ENCODE measurements around the gene ARL17A. TPM values are rescaled to one million over a fixed set of nuclear protein-coding genes. Genes with fewer than 3 reads are reported as not detected.
"Not testable (repeated sequence)": the region's sequence is repeated elsewhere in the genome, so short reads cannot be mapped to it uniquely, and the experiment has no call there.

The ARL17A gene
- total RNA-seq, 5 donors from 2014 or later (not counting 1 experiment from before 2014, with no cell fraction given) = 15.9 to 63.3 (median 39.6) TPM

DNA sequence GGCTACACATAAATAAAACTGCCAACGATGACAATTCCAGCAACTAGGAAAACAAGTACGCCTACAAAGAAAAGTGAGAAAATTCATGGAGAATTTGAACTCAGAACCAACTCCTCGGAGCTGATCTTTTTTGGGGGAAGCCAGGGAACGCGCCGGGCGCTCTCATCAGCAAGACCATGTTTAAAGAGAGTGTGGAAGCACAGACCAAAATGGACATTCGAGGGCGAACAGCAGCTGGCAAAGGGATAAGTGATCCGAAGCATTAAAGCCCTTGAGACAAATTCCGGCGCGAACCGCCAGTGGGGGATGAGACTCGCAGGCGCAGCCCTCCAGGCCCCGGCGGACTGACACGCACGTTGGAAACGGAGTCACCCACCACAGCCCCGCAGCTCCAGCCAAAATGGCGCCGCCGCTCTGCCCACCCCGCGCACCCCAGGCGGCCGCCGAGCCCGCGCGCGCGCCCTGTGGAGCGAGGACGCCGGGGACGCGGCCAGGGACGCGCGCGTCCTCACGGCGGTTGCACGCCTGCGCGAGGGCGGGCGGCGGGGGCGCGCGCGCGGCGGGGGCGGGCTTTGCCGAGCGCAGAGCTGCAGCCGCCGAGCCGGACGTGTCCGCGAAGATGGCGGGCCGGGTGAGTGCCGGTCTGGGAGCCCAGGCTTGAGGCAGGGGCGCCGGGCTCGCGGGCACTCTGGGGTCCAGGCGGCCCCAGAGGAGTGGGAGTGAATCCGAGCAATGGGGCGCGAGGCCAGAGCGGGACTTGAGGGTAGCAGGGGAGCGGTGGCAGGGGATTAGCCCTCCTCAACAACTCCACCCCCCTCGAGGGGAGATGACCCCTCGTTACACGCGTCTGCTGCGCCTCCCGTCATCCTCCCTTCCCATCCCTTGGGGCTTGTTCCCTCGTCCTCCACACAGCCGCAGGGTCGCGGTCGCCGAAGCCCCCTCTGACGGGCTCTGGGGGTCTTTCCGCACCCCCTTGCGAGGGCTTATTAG, 11.0 kb upstream of the ARL17A start, which contains the start of gene NSF:
Gene NSF, plus strand, starts transcription at position 513 of the 990 bp plus-strand sequence. Its CDS starts 107 bp downstream, at position 620.
- H3K27ac ChIP-seq (ENCODE audit: low read length); H3K4me3 ChIP-seq (ENCODE audit: control insufficient read depth in 1 of 2, extremely low read depth in 1 of 2, low read length in 1 of 2); H3K4me1 ChIP-seq (ENCODE audit: control insufficient read depth in 1 of 2, extremely low read depth in 1 of 2, insufficient read depth in 2 of 2, low read length in 2 of 2); H3K4me1 Mint-ChIP-seq; CTCF ChIA-PET; H3K9me3 Mint-ChIP-seq; H3K36me3 Mint-ChIP-seq; H3K4me3 Mint-ChIP-seq; H3K9me3 ChIP-seq; POLR2A ChIA-PET; H3K27ac Mint-ChIP-seq; DNase-seq; H3K36me3 ChIP-seq (ENCODE audit: control insufficient read depth in 2 of 2, extremely low read depth in 1 of 2, insufficient read depth in 1 of 2, low read length in 1 of 2); H3K27me3 ChIP-seq (replicated peaks in 1 of 2; ENCODE audit: control insufficient read depth in 2 of 2, extremely low read depth in 1 of 2, insufficient read depth in 2 of 2, low read length in 1 of 2); H3K27me3 Mint-ChIP-seq: not testable (repeated sequence)
- peak; percentile 90 to 94 (median 92) for ATAC-seq (replicated peaks in 1 of 4)
- no CpG with 5 or more reads among the region's 95 CpGs for WGBS (ENCODE audit: insufficient coverage)

DNA sequence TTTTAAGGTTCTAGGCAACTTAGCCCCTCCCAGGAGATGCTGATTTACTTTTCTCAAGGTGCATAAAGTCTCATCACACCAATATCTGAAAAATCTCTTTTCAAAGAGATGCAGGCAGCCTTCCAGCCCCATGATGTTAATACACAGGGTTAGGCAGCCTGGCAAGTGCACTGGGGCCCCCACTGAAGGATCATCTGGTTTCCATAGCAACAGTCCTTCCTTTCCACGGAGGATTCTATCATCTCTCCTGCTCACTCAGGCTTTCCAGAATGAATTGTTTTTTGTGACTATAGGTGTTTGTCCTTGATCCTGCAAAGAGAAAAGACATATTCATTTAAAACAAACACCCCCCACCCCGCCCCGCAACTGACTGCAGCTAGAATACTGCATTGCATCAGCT, 6.0 kb upstream of the ARL17A start:
- WGBS (ENCODE audit: insufficient coverage) = no CpG with 5 or more reads among the region's 3 CpGs
- H3K4me1 ChIP-seq (ENCODE audit: control insufficient read depth in 1 of 2, extremely low read depth in 1 of 2, insufficient read depth in 2 of 2, low read length in 2 of 2); H3K27ac ChIP-seq (ENCODE audit: low read length); CTCF ChIA-PET; H3K27me3 Mint-ChIP-seq; ATAC-seq (replicated peaks in 1 of 4); H3K27ac Mint-ChIP-seq; H3K36me3 Mint-ChIP-seq; H3K27me3 ChIP-seq (replicated peaks in 1 of 2; ENCODE audit: control insufficient read depth in 2 of 2, extremely low read depth in 1 of 2, insufficient read depth in 2 of 2, low read length in 1 of 2); H3K9me3 ChIP-seq; H3K9me3 Mint-ChIP-seq; POLR2A ChIA-PET; H3K4me3 ChIP-seq (ENCODE audit: control insufficient read depth in 1 of 2, extremely low read depth in 1 of 2, low read length in 1 of 2); H3K4me3 Mint-ChIP-seq; H3K4me1 Mint-ChIP-seq; H3K36me3 ChIP-seq (ENCODE audit: control insufficient read depth in 2 of 2, extremely low read depth in 1 of 2, insufficient read depth in 1 of 2, low read length in 1 of 2); DNase-seq: not testable (repeated sequence)

DNA sequence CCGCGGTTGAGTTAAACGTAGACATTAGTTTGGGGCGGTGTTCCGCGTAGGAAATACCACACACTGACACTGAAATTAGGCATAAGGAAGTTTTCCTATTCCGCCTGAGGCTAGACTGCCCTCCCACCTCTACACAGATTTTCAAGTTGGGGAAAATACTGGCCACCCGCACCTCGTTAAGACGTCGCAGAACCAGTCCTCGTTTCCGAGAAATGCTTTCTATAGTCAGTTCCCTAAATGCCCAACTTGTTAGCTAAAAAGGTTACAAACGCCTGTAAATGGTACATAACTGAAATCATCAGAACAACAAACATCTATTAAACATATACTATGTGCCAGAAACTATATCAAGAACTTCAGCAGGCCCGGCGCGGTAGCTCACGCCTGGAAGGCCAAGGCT, 591 bp upstream of the ARL17A start:
- peak overlapping the region in 1 of 2 donors; percentile 23 for H3K4me3 ChIP-seq (ENCODE audit: control insufficient read depth in 1 of 2, extremely low read depth in 1 of 2, low read length in 1 of 2)
- H3K27me3 Mint-ChIP-seq; H3K36me3 Mint-ChIP-seq; H3K9me3 Mint-ChIP-seq; DNase-seq; H3K4me1 ChIP-seq (ENCODE audit: control insufficient read depth in 1 of 2, extremely low read depth in 1 of 2, insufficient read depth in 2 of 2, low read length in 2 of 2); H3K36me3 ChIP-seq (ENCODE audit: control insufficient read depth in 2 of 2, extremely low read depth in 1 of 2, insufficient read depth in 1 of 2, low read length in 1 of 2); ATAC-seq (replicated peaks in 1 of 4); CTCF ChIA-PET; POLR2A ChIA-PET; H3K27ac ChIP-seq (ENCODE audit: low read length); H3K4me1 Mint-ChIP-seq; H3K27ac Mint-ChIP-seq; H3K9me3 ChIP-seq; H3K27me3 ChIP-seq (replicated peaks in 1 of 2; ENCODE audit: control insufficient read depth in 2 of 2, extremely low read depth in 1 of 2, insufficient read depth in 2 of 2, low read length in 1 of 2): not testable (repeated sequence)
- WGBS (ENCODE audit: insufficient coverage) = no CpG with 5 or more reads among the region's 18 CpGs
- H3K4me3 Mint-ChIP-seq = peak overlapping the region in 1 of 3 donors; percentile 37

DNA sequence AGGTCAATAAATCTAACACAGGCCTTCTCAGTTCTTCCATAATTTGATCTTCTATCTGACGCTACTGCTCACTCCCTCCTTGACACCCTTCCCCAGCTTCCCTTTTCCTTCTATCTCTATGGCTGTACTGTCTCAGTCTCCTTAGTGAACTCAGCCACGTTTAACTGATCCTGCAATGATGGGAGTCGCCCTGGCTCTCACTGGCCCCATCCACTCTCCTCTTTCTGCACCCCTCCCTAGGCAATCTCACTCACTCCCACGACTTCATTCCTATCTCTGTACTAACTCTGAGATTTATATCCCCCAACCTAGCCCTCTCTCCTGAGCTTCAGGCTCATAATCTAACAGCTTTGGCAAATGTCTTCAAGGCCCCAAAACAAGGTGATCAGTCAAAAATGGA, 7.7 kb downstream of the ARL17A start:
- H3K4me3 ChIP-seq (ENCODE audit: control insufficient read depth in 1 of 2, extremely low read depth in 1 of 2, low read length in 1 of 2); H3K4me3 Mint-ChIP-seq; H3K9me3 ChIP-seq; H3K9me3 Mint-ChIP-seq; POLR2A ChIA-PET; H3K36me3 Mint-ChIP-seq; H3K36me3 ChIP-seq (ENCODE audit: control insufficient read depth in 2 of 2, extremely low read depth in 1 of 2, insufficient read depth in 1 of 2, low read length in 1 of 2); H3K27ac ChIP-seq (ENCODE audit: low read length); DNase-seq; H3K4me1 Mint-ChIP-seq; H3K27ac Mint-ChIP-seq; H3K27me3 Mint-ChIP-seq; CTCF ChIA-PET; H3K4me1 ChIP-seq (ENCODE audit: control insufficient read depth in 1 of 2, extremely low read depth in 1 of 2, insufficient read depth in 2 of 2, low read length in 2 of 2); H3K27me3 ChIP-seq (replicated peaks in 1 of 2; ENCODE audit: control insufficient read depth in 2 of 2, extremely low read depth in 1 of 2, insufficient read depth in 2 of 2, low read length in 1 of 2): not testable (repeated sequence)
- no CpG with 5 or more reads among the region's 4 CpGs for WGBS (ENCODE audit: insufficient coverage)
- peak in 1 of 4 experiments; percentile 27 for ATAC-seq (replicated peaks in 1 of 4)

DNA sequence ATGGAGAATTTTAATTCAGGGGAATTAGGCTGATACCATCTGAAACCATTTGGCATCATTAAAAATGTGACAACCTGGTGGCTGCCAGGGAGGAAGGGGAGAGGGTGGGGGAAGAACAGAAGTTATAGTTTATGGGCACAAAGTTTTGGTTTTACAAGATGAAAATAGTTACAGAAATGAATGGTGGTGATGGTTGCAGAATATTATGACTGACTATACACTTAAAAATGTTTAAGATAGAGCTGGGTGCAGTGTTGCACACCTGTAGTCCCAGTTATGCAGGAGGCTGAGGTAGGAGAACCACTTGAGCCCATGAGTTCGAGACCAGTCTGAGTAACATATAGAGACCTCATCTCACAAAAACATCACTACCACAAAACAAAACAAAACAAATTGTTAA, 12.5 kb downstream of the ARL17A start:
- H3K4me3 ChIP-seq (ENCODE audit: control insufficient read depth in 1 of 2, extremely low read depth in 1 of 2, low read length in 1 of 2); H3K36me3 Mint-ChIP-seq; H3K4me1 ChIP-seq (ENCODE audit: control insufficient read depth in 1 of 2, extremely low read depth in 1 of 2, insufficient read depth in 2 of 2, low read length in 2 of 2); H3K27me3 ChIP-seq (replicated peaks in 1 of 2; ENCODE audit: control insufficient read depth in 2 of 2, extremely low read depth in 1 of 2, insufficient read depth in 2 of 2, low read length in 1 of 2); DNase-seq; H3K27me3 Mint-ChIP-seq; H3K27ac Mint-ChIP-seq; H3K4me3 Mint-ChIP-seq; H3K4me1 Mint-ChIP-seq; ATAC-seq (replicated peaks in 1 of 4); CTCF ChIA-PET; H3K9me3 ChIP-seq; H3K9me3 Mint-ChIP-seq; POLR2A ChIA-PET; H3K27ac ChIP-seq (ENCODE audit: low read length); H3K36me3 ChIP-seq (ENCODE audit: control insufficient read depth in 2 of 2, extremely low read depth in 1 of 2, insufficient read depth in 1 of 2, low read length in 1 of 2): not testable (repeated sequence)
- no CpG with 5 or more reads among the region's 1 CpG for WGBS (ENCODE audit: insufficient coverage)

DNA sequence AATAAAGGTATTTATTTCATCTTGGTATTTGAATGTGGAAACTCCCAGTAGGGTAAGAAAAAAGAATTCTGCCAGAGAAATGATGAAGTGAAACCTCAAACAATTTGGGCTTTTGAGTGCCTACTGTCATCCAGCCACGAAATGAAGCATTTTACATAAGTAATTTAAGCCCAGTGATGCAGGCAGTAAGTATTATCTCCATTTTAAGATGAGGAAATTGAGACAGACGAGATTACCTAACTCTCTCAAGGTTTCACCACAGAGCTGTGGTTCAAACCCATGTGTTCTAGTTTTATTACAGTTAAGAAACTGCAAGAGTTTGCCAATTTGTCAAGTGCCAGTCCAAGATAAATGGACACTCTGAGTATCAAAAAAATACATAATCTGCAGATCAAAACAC, 13.2 kb downstream of the ARL17A start:
- peak in 1 of 4 experiments; percentile 44 for ATAC-seq (replicated peaks in 1 of 4)
- H3K9me3 Mint-ChIP-seq; H3K27ac ChIP-seq (ENCODE audit: low read length); H3K27ac Mint-ChIP-seq; H3K36me3 Mint-ChIP-seq; H3K4me3 Mint-ChIP-seq; H3K36me3 ChIP-seq (ENCODE audit: control insufficient read depth in 2 of 2, extremely low read depth in 1 of 2, insufficient read depth in 1 of 2, low read length in 1 of 2); H3K4me1 Mint-ChIP-seq; H3K27me3 Mint-ChIP-seq; H3K27me3 ChIP-seq (replicated peaks in 1 of 2; ENCODE audit: control insufficient read depth in 2 of 2, extremely low read depth in 1 of 2, insufficient read depth in 2 of 2, low read length in 1 of 2); H3K4me1 ChIP-seq (ENCODE audit: control insufficient read depth in 1 of 2, extremely low read depth in 1 of 2, insufficient read depth in 2 of 2, low read length in 2 of 2); POLR2A ChIA-PET; DNase-seq; CTCF ChIA-PET; H3K9me3 ChIP-seq; H3K4me3 ChIP-seq (ENCODE audit: control insufficient read depth in 1 of 2, extremely low read depth in 1 of 2, low read length in 1 of 2): not testable (repeated sequence)
- no CpG with 5 or more reads among the region's 2 CpGs for WGBS (ENCODE audit: insufficient coverage)

All from T-cell (primary cell).